Measurements from ENCODE around the gene SGO2. TPM values are rescaled to one million over a fixed set of nuclear protein-coding genes. Genes with fewer than 3 reads are reported as not detected.

Gene SGO2
- total and polyA plus RNA-seq, 2 of the 13 experiments (the other 11 are each of a cell fraction or from before 2014, with no cell fraction given) = 5.1 to 16.2 TPM

GRCh38 chr2:200585730-200586643 is 60.0 kb downstream of the SGO2 start, which contains the start of gene AOX1 (continued):
- TF ChIP-seq, protein P1, sequence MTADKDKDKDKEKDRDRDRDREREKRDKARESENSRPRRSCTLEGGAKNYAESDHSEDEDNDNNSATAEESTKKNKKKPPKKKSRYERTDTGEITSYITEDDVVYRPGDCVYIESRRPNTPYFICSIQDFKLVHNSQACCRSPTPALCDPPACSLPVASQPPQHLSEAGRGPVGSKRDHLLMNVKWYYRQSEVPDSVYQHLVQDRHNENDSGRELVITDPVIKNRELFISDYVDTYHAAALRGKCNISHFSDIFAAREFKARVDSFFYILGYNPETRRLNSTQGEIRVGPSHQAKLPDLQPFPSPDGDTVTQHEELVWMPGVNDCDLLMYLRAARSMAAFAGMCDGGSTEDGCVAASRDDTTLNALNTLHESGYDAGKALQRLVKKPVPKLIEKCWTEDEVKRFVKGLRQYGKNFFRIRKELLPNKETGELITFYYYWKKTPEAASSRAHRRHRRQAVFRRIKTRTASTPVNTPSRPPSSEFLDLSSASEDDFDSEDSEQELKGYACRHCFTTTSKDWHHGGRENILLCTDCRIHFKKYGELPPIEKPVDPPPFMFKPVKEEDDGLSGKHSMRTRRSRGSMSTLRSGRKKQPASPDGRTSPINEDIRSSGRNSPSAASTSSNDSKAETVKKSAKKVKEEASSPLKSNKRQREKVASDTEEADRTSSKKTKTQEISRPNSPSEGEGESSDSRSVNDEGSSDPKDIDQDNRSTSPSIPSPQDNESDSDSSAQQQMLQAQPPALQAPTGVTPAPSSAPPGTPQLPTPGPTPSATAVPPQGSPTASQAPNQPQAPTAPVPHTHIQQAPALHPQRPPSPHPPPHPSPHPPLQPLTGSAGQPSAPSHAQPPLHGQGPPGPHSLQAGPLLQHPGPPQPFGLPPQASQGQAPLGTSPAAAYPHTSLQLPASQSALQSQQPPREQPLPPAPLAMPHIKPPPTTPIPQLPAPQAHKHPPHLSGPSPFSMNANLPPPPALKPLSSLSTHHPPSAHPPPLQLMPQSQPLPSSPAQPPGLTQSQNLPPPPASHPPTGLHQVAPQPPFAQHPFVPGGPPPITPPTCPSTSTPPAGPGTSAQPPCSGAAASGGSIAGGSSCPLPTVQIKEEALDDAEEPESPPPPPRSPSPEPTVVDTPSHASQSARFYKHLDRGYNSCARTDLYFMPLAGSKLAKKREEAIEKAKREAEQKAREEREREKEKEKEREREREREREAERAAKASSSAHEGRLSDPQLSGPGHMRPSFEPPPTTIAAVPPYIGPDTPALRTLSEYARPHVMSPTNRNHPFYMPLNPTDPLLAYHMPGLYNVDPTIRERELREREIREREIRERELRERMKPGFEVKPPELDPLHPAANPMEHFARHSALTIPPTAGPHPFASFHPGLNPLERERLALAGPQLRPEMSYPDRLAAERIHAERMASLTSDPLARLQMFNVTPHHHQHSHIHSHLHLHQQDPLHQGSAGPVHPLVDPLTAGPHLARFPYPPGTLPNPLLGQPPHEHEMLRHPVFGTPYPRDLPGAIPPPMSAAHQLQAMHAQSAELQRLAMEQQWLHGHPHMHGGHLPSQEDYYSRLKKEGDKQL (CRISPR knock-in tag; IDR thresholded peaks at IDR 0.05; ENCODE audit: low read depth) = no peak
- TF ChIP-seq NCOA5 (CRISPR knock-in tag; IDR thresholded peaks at IDR 0.05) = no peak
- TF ChIP-seq ZSCAN21 (CRISPR knock-in tag; IDR thresholded peaks at IDR 0.05; ENCODE audit: borderline replicate concordance) = 0 out of 2 replicates have a peak, but pooled peaks have one; percentile 24
- TF ChIP-seq SOX6 (IDR thresholded peaks at IDR 0.05) = no peak
- TF ChIP-seq SOX6 (CRISPR knock-in tag; IDR thresholded peaks at IDR 0.05) = peak; percentile 82
- TF ChIP-seq, protein P2, sequence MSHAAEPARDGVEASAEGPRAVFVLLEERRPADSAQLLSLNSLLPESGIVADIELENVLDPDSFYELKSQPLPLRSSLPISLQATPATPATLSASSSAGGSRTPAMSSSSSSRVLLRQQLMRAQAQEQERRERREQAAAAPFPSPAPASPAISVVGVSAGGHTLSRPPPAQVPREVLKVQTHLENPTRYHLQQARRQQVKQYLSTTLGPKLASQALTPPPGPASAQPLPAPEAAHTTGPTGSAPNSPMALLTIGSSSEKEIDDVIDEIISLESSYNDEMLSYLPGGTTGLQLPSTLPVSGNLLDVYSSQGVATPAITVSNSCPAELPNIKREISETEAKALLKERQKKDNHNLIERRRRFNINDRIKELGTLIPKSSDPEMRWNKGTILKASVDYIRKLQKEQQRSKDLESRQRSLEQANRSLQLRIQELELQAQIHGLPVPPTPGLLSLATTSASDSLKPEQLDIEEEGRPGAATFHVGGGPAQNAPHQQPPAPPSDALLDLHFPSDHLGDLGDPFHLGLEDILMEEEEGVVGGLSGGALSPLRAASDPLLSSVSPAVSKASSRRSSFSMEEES (CRISPR knock-in tag; IDR thresholded peaks at IDR 0.05) = peak; percentile 58; the same call in 1 of the 2 replicates
- no peak for TF ChIP-seq FIP1L1 (IDR thresholded peaks at IDR 0.05; ENCODE audit: borderline replicate concordance, insufficient read depth, low read depth, low read length)
- TF ChIP-seq KDM1A (CRISPR knock-in tag; IDR thresholded peaks at IDR 0.05) = no peak
- TF ChIP-seq ZNF12 (CRISPR knock-in tag; IDR thresholded peaks at IDR 0.05) = no peak
- no peak for TF ChIP-seq ZSCAN22 (CRISPR knock-in tag; IDR thresholded peaks at IDR 0.05)
- peak; percentile 93 for TF ChIP-seq SALL1 (CRISPR knock-in tag; IDR thresholded peaks at IDR 0.05)
- no peak for TF ChIP-seq ZNF101 (CRISPR knock-in tag; IDR thresholded peaks at IDR 0.05; ENCODE audit: borderline replicate concordance, low read depth)
- TF ChIP-seq DMAP1 (CRISPR knock-in tag; IDR thresholded peaks at IDR 0.05) = peak; percentile 75
- TF ChIP-seq IRF2 (CRISPR knock-in tag; IDR thresholded peaks at IDR 0.05) = peak; percentile 82
- TF ChIP-seq, protein P3, sequence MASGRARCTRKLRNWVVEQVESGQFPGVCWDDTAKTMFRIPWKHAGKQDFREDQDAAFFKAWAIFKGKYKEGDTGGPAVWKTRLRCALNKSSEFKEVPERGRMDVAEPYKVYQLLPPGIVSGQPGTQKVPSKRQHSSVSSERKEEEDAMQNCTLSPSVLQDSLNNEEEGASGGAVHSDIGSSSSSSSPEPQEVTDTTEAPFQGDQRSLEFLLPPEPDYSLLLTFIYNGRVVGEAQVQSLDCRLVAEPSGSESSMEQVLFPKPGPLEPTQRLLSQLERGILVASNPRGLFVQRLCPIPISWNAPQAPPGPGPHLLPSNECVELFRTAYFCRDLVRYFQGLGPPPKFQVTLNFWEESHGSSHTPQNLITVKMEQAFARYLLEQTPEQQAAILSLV (CRISPR knock-in tag; IDR thresholded peaks at IDR 0.05; ENCODE audit: borderline replicate concordance) = peak; percentile 84; the same call in 1 of the 2 replicates
- no peak for TF ChIP-seq MLLT10 (CRISPR knock-in tag; IDR thresholded peaks at IDR 0.05)
- TF ChIP-seq NR0B2 (CRISPR knock-in tag; IDR thresholded peaks at IDR 0.05) = peak; percentile 19
- no peak for TF ChIP-seq REXO4 (CRISPR knock-in tag; IDR thresholded peaks at IDR 0.05; ENCODE audit: borderline replicate concordance)
- no peak for TF ChIP-seq RAD51 (IDR thresholded peaks at IDR 0.05; ENCODE audit: borderline replicate concordance)
- TF ChIP-seq MIXL1 (CRISPR knock-in tag; IDR thresholded peaks at IDR 0.05) = no peak
- 0 out of 2 replicates have a peak, but pooled peaks have one; percentile 45 for TF ChIP-seq WIZ (CRISPR knock-in tag; IDR thresholded peaks at IDR 0.05)
- TF ChIP-seq SNAPC2 (CRISPR knock-in tag; IDR thresholded peaks at IDR 0.05) = no peak

All from HepG2 (cell line).